NCI-H1930 (cell line): Measurements from ENCODE around the gene ASIC2.

Experiments
- DNase-seq, 2 experiments: peaks; one replicate each; lab custom pipeline; 2025; lab: John Stamatoyannopoulos, UW

Gene ASIC2

GRCh38 chr17:33292981-33293867 is at the start of gene ASIC2:
TSS of gene ASIC2 (minus strand) at chr17:33293295.
- DNase-seq, result peak; percentile 15 to 21

- DNase-seq, result no peak
Measured at GRCh38 chr17:33342025-33342424, 48.9 kb upstream of the ASIC2 start.

- no peak for DNase-seq
Measured at GRCh38 chr17:33338242-33338641, 45.1 kb upstream of the ASIC2 start.

- no peak for DNase-seq
Measured at GRCh38 chr17:33335491-33336173, 42.5 kb upstream of the ASIC2 start.

- DNase-seq, result no peak
Measured at GRCh38 chr17:33334703-33335102, 41.6 kb upstream of the ASIC2 start.

GRCh38 chr17:33330877-33331276 is 37.8 kb upstream of the ASIC2 start:
- no peak for DNase-seq

GRCh38 chr17:33328129-33328528 is 35.0 kb upstream of the ASIC2 start:
- no peak for DNase-seq

GRCh38 chr17:33324736-33325135 is 31.6 kb upstream of the ASIC2 start:
- no peak for DNase-seq

- DNase-seq, result no peak
Measured at GRCh38 chr17:33322063-33322462, 29.0 kb upstream of the ASIC2 start.

GRCh38 chr17:33318241-33318640 is 25.1 kb upstream of the ASIC2 start:
- DNase-seq, result no peak

- DNase-seq, result no peak
Measured at GRCh38 chr17:33316746-33317145, 23.7 kb upstream of the ASIC2 start.

GRCh38 chr17:33310296-33310695 is 17.2 kb upstream of the ASIC2 start:
- no peak for DNase-seq

- no peak for DNase-seq
Measured at GRCh38 chr17:33303254-33303653, 10.2 kb upstream of the ASIC2 start.

- no peak for DNase-seq
Measured at GRCh38 chr17:33302394-33302793, 9.3 kb upstream of the ASIC2 start.

GRCh38 chr17:33300241-33300640 is 7.1 kb upstream of the ASIC2 start:
- DNase-seq, result no peak

GRCh38 chr17:33299115-33299514 is 6.0 kb upstream of the ASIC2 start:
- DNase-seq, result no peak

- no peak for DNase-seq
Measured at GRCh38 chr17:33297643-33298042, 4.5 kb upstream of the ASIC2 start.

- no peak for DNase-seq
Measured at GRCh38 chr17:33294994-33295393, 1.9 kb upstream of the ASIC2 start.

GRCh38 chr17:33292201-33292980 is 704 bp downstream of the ASIC2 start:
- peak in 1 of 2 experiments; percentile 48 for DNase-seq

- peak in 1 of 2 experiments; percentile 10 for DNase-seq
Measured at GRCh38 chr17:33291248-33292200, 1.6 kb downstream of the ASIC2 start.

- DNase-seq, result no peak
Measured at GRCh38 chr17:33290253-33290652, 2.8 kb downstream of the ASIC2 start.
